DND-41 (cell line): Measurements from ENCODE around the gene RGS14.

ENCODE experiments used
- CTCF ChIP-seq: IDR thresholded peaks from 2 replicates; pipeline ENCODE4 v1.5.1; 2012; ENCODE audit warnings: borderline replicate concordance, low read length, moderate library complexity, mild to moderate bottlenecking; ENCODE audit not compliant: poor library complexity, severe bottlenecking; ENCODE audit errors: extremely low read depth
- EZH2 ChIP-seq: IDR thresholded peaks from 3 replicates; pipeline ENCODE4 v1.6.1; 2012; ENCODE audit warnings: borderline replicate concordance, low read depth, mild to moderate bottlenecking, moderate library complexity, low read length, inconsistent platforms; ENCODE audit not compliant: severe bottlenecking

- TF ChIP-seq CTCF (no peak), EZH2 (no peak)
These were observed 10.0 kb upstream of the RGS14 start for GRCh38 chr5:177347699-177348098.
